Measurements from ENCODE around the gene FXYD5. TPM values are rescaled to one million over a fixed set of nuclear protein-coding genes. Genes with fewer than 3 reads are reported as not detected.
"Not testable (repeated sequence)": the region's sequence is repeated elsewhere in the genome, so short reads cannot be mapped to it uniquely, and the experiment has no call there.

Gene FXYD5
- total RNA-seq, 5 donors from 2014 or later (not counting 1 experiment from before 2014, with no cell fraction given) = 440 to 616 (median 504) TPM

DNA sequence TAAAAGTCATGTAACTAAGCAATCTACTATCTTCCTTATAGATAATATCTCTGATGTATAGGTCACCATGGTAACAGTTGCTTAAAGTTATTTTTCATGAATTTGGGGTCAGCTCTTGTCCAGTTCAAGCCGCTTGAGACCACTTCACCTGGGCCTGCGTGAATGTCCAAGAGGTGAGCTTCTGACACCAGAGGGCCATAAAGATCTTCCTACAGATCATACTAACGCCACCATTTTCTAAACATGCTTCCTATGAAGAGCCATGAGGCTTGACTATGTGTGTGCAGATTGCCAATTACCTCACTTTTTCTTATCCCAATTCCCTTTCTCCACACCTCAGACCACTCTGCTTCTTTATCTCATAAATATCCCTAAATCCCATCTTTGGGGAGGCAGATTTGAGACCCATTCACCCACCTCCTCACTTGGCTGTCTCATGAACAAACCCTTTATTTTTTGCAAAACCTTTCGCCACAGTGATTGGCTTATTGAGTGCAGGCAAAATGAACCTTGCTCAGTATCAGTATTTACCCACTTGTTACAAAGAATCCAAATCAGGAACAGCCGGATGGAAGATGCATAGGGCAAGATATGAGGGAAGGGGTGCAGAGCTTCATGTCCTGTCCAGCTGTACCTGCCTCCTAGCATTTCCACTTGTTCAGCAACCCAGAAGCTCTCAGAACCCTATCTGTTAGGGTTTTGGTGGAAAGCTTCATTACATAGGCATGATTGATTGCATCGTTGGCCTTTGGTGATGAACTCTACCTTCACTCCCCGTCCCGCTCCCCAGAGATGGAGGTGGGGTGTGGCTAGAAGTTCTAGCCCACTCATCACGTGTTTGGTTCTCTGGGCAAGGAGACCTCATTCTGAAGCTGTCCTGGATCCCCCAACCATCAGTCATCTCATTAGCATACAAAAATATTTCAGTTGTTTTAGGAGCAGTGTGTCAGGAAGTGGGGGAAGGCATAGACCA is 39.8 kb downstream of the FXYD5 start:
- Mint-ChIP-seq H3K4me1 (peaks cover 12 to 29% (median 25%) of the 10 kb centered on the region in 3 donors), H3K4me3 (no peak overlapping the region), H3K9me3 (no peaks in the 10 kb centered on the region), H3K36me3 (no peaks in the 10 kb centered on the region), H3K27ac (no peak overlapping the region), H3K27me3 (peaks cover 0 to 2% of the 10 kb centered on the region in 2 donors)
- 80% methylated on average over 1 of the region's 9 CpGs for WGBS (ENCODE audit: insufficient coverage)
- ChIA-PET CTCF (interaction anchor here in 1 of 2 donors (0.6 to 0.7 kb wide), 2 partner anchors 100 to 745 kb away, joined by 6 to 7 read pairs; no protein-coding TSS in a partner anchor), POLR2A (no interaction called here)
- Histone ChIP-seq H3K4me1 (ENCODE audit: control insufficient read depth in 1 of 2, extremely low read depth in 1 of 2, insufficient read depth in 2 of 2, low read length in 2 of 2) (peaks cover 0 to 14% of the 10 kb centered on the region in 2 experiments), H3K9me3 (no peaks in the 10 kb centered on the region), H3K27ac (ENCODE audit: low read length) (no peak overlapping the region), H3K36me3 (ENCODE audit: control insufficient read depth in 2 of 2, extremely low read depth in 1 of 2, insufficient read depth in 1 of 2, low read length in 1 of 2) (no peaks in the 10 kb centered on the region), H3K27me3 (replicated peaks in 1 of 2; ENCODE audit: control insufficient read depth in 2 of 2, extremely low read depth in 1 of 2, insufficient read depth in 2 of 2, low read length in 1 of 2) (peaks cover 0 to 3% of the 10 kb centered on the region in 2 experiments), H3K4me3 (ENCODE audit: control insufficient read depth in 1 of 2, extremely low read depth in 1 of 2, low read length in 1 of 2) (no peak overlapping the region)
- DNase-seq (no peak), ATAC-seq (replicated peaks in 1 of 4) (no peak)

DNA sequence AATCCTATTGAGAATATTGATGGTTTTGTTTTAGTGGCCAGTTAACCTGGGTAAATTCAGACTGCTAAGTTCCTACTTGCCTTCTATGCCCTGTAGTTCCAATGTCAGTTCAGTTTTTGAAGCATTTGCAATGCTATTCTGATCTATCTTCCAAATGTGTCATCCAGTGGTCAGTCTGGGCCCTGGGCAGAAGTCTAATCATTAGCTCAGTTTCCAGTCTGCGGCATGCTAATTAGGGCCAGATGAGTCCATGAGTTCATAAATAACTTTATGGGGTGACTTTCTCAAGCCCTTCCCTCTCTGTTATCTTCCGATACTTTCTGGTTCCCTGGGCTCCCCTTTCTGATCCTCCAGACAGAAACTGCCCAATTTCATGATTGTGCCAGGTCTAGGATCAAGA is 41.3 kb downstream of the FXYD5 start:
- WGBS (ENCODE audit: insufficient coverage) = no CpG with 5 or more reads among the region's 2 CpGs
- H3K4me3 ChIP-seq (ENCODE audit: control insufficient read depth in 1 of 2, extremely low read depth in 1 of 2, low read length in 1 of 2) = no peak overlapping the region
- no peak overlapping the region for H3K27ac ChIP-seq (ENCODE audit: low read length)
- no peak for ATAC-seq (replicated peaks in 1 of 4)
- no peaks in the 10 kb centered on the region for H3K9me3 ChIP-seq
- ChIA-PET POLR2A (no interaction called here), CTCF (no interaction called here)
- H3K9me3 Mint-ChIP-seq = no peaks in the 10 kb centered on the region
- peaks cover 0 to 3% of the 10 kb centered on the region in 2 experiments for H3K27me3 ChIP-seq (replicated peaks in 1 of 2; ENCODE audit: control insufficient read depth in 2 of 2, extremely low read depth in 1 of 2, insufficient read depth in 2 of 2, low read length in 1 of 2)
- H3K27ac Mint-ChIP-seq = no peak overlapping the region
- no peak overlapping the region for H3K4me3 Mint-ChIP-seq
- peaks cover 22 to 37% (median 33%) of the 10 kb centered on the region in 3 donors for H3K4me1 Mint-ChIP-seq
- H3K36me3 Mint-ChIP-seq = no peaks in the 10 kb centered on the region
- H3K4me1 ChIP-seq (ENCODE audit: control insufficient read depth in 1 of 2, extremely low read depth in 1 of 2, insufficient read depth in 2 of 2, low read length in 2 of 2) = peaks cover 0 to 17% of the 10 kb centered on the region in 2 experiments
- H3K27me3 Mint-ChIP-seq = no peaks in the 10 kb centered on the region
- no peak for DNase-seq
- no peaks in the 10 kb centered on the region for H3K36me3 ChIP-seq (ENCODE audit: control insufficient read depth in 2 of 2, extremely low read depth in 1 of 2, insufficient read depth in 1 of 2, low read length in 1 of 2)

DNA sequence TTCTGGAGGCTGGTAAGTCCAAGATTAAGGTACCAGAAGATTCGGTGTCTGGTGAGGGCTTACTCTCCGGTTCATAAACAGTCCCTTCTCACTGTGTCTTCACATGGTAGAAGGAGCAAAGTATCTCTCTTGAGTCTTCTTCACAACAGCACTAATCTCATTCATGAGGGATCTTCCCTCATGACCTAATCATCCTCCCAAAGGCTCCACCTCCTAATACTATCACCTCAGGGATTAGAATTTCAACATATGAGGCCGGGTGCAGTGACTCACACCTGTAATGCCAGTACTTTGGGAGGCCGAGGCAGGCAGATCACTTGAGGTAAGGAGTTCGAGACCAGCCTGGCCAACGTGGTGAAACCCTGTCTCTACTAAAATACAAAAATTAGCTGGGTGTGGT is 42.3 kb downstream of the FXYD5 start:
- WGBS (ENCODE audit: insufficient coverage) = no CpG with 5 or more reads among the region's 6 CpGs
- H3K4me3 Mint-ChIP-seq; H3K27ac Mint-ChIP-seq; H3K27ac ChIP-seq (ENCODE audit: low read length); H3K9me3 Mint-ChIP-seq; POLR2A ChIA-PET; H3K9me3 ChIP-seq; H3K36me3 ChIP-seq (ENCODE audit: control insufficient read depth in 2 of 2, extremely low read depth in 1 of 2, insufficient read depth in 1 of 2, low read length in 1 of 2); H3K27me3 ChIP-seq (replicated peaks in 1 of 2; ENCODE audit: control insufficient read depth in 2 of 2, extremely low read depth in 1 of 2, insufficient read depth in 2 of 2, low read length in 1 of 2); H3K27me3 Mint-ChIP-seq; ATAC-seq (replicated peaks in 1 of 4); H3K36me3 Mint-ChIP-seq; H3K4me3 ChIP-seq (ENCODE audit: control insufficient read depth in 1 of 2, extremely low read depth in 1 of 2, low read length in 1 of 2); DNase-seq: not testable (repeated sequence)
- H3K4me1 ChIP-seq (ENCODE audit: control insufficient read depth in 1 of 2, extremely low read depth in 1 of 2, insufficient read depth in 2 of 2, low read length in 2 of 2) = peaks cover 0 to 17% of the 10 kb centered on the region in 2 experiments
- CTCF ChIA-PET = interaction anchor here in 1 of 2 donors (0.6 kb wide), 1 partner anchor 51 kb away, joined by 3 read pairs; no protein-coding TSS in a partner anchor
- peaks cover 31 to 47% (median 42%) of the 10 kb centered on the region in 3 donors for H3K4me1 Mint-ChIP-seq

DNA sequence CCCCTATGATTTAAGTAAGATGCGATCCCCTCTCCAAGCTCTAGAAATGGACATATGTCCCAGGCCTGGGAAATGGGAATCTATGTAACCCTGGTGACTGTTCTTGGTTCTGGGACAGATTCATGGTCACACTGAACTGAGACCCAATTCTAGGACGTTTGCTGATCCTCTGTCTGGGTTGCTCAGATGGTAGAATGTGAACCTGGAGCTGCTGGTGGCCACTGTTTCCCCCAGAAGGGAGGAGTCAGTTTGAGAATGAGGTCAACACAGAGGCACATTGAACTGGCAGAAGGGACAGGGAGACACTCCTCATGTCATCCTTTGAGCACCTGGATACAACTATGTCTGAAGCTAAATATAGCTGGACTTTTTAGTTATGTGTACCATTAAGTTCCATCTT is 44.9 kb downstream of the FXYD5 start:
- POLR2A ChIA-PET = no interaction called here
- no peak for DNase-seq
- peaks cover 7 to 26% of the 10 kb centered on the region in 2 experiments for H3K4me1 ChIP-seq (ENCODE audit: control insufficient read depth in 1 of 2, extremely low read depth in 1 of 2, insufficient read depth in 2 of 2, low read length in 2 of 2)
- H3K9me3 ChIP-seq = no peaks in the 10 kb centered on the region
- Mint-ChIP-seq H3K4me3 (no peak overlapping the region), H3K4me1 (peaks cover 45 to 67% (median 57%) of the 10 kb centered on the region in 3 donors), H3K27ac (peak overlapping the region in 1 of 2 donors; percentile 51), H3K27me3 (no peaks in the 10 kb centered on the region), H3K9me3 (no peaks in the 10 kb centered on the region), H3K36me3 (no peaks in the 10 kb centered on the region)
- CTCF ChIA-PET = interaction anchor here in 1 of 2 donors (0.6 kb wide), 1 partner anchor 943 kb away, joined by 3 read pairs; no protein-coding TSS in a partner anchor
- no CpG with 5 or more reads among the region's 2 CpGs for WGBS (ENCODE audit: insufficient coverage)
- H3K36me3 ChIP-seq (ENCODE audit: control insufficient read depth in 2 of 2, extremely low read depth in 1 of 2, insufficient read depth in 1 of 2, low read length in 1 of 2) = no peaks in the 10 kb centered on the region
- H3K27me3 ChIP-seq (replicated peaks in 1 of 2; ENCODE audit: control insufficient read depth in 2 of 2, extremely low read depth in 1 of 2, insufficient read depth in 2 of 2, low read length in 1 of 2) = peaks cover 0 to 3% of the 10 kb centered on the region in 2 experiments
- no peak for ATAC-seq (replicated peaks in 1 of 4)
- no peak overlapping the region for H3K4me3 ChIP-seq (ENCODE audit: control insufficient read depth in 1 of 2, extremely low read depth in 1 of 2, low read length in 1 of 2)
- no peak overlapping the region for H3K27ac ChIP-seq (ENCODE audit: low read length)

DNA sequence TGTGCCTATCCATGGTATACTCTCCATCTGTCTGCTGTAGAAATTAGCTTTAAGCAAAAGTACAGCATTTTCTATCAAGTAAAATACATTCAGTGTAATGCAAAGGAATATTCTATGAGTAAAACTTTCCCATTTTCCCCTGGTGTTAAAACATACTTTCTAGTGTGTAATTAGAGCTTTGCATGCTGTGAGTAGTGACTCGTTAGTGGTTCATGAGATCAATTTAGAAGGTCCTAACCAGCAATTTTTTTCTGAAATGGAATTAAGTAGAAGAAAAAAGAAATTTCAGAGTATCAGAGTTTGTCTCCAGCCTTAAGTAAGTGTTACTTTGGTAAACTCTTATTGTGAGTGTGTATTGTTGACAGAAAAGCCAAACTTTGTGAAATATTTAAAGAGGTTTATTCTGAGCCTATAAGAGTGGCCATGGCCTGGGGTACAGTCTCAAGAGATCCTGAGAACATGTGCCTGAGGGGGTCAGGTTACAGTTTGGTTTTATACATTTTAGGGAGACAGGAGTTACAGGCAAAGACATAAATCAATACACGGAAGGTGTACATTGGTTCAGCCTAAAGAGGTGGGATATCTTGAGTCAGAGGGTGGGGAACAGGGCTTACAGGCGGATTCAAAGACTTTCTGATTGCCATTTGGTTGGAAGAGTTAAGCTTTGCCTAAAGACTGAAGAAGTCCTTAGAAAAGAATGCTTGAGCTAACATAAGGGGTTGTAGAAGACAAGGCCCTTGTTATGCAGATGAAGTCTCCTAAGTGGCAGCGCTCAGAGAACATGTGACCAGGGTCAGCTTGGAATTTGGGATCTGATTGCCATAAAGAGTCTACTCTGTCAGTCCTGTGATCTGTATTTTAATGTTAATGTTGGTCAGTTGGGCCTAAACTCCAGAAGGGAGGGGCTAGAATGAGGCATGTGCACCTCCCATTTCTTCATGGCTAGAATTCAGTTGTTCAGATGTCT is 48.5 kb downstream of the FXYD5 start:
- peaks cover 0 to 2% (median 1%) of the 10 kb centered on the region in 3 donors for H3K9me3 Mint-ChIP-seq
- H3K9me3 ChIP-seq = no peaks in the 10 kb centered on the region
- DNase-seq = no peak
- H3K27ac Mint-ChIP-seq = peak overlapping the region; percentile 98 to 99
- peaks cover 37 to 59% of the 10 kb centered on the region in 2 experiments for H3K4me1 ChIP-seq (ENCODE audit: control insufficient read depth in 1 of 2, extremely low read depth in 1 of 2, insufficient read depth in 2 of 2, low read length in 2 of 2)
- no peaks in the 10 kb centered on the region for H3K27me3 Mint-ChIP-seq
- no peaks in the 10 kb centered on the region for H3K36me3 ChIP-seq (ENCODE audit: control insufficient read depth in 2 of 2, extremely low read depth in 1 of 2, insufficient read depth in 1 of 2, low read length in 1 of 2)
- no peak overlapping the region for H3K4me3 Mint-ChIP-seq
- H3K36me3 Mint-ChIP-seq = no peaks in the 10 kb centered on the region
- no peak for ATAC-seq (replicated peaks in 1 of 4)
- peak overlapping the region; percentile 91 for H3K27ac ChIP-seq (ENCODE audit: low read length)
- POLR2A ChIA-PET = interaction anchor here in 1 of 2 donors (0.6 kb wide), 1 partner anchor 209 kb away, joined by 3 read pairs; no protein-coding TSS in a partner anchor
- CTCF ChIA-PET = interaction anchor here in 1 of 2 donors (0.5 kb wide), 1 partner anchor 39 kb away, joined by 3 read pairs; no protein-coding TSS in a partner anchor
- H3K4me1 Mint-ChIP-seq = peaks cover 77 to 85% (median 83%) of the 10 kb centered on the region in 3 donors
- no peak overlapping the region for H3K4me3 ChIP-seq (ENCODE audit: control insufficient read depth in 1 of 2, extremely low read depth in 1 of 2, low read length in 1 of 2)
- H3K27me3 ChIP-seq (replicated peaks in 1 of 2; ENCODE audit: control insufficient read depth in 2 of 2, extremely low read depth in 1 of 2, insufficient read depth in 2 of 2, low read length in 1 of 2) = no peaks in the 10 kb centered on the region
- WGBS (ENCODE audit: insufficient coverage) = 98% methylated on average over 4 of the region's 4 CpGs
